Endodermal cell (in vitro differentiated cells): ENCODE results near the gene NOTO. TPM values are rescaled to one million over a fixed set of nuclear protein-coding genes. Genes with fewer than 3 reads are reported as not detected.

Source experiments
- DNase-seq: peaks from one replicate; pipeline ENCODE4 v3.0.0-alpha.2; 2017
- H3K27ac ChIP-seq: 2 replicates; pipeline ENCODE4 v1.5.1; 2013; ENCODE audit warnings: mild to moderate bottlenecking, low read depth, low read length, moderate library complexity
- H3K27me3 ChIP-seq: 2 replicates; pipeline ENCODE4 v1.6.1; 2013; ENCODE audit warnings: mild to moderate bottlenecking, low read length, moderate library complexity; ENCODE audit not compliant: insufficient read depth, control insufficient read depth, poor library complexity, severe bottlenecking
- H3K36me3 ChIP-seq: 2 replicates; pipeline ENCODE4 v1.7.0; 2013; ENCODE audit warnings: mild to moderate bottlenecking, low read length, moderate library complexity; ENCODE audit not compliant: control insufficient read depth, insufficient read depth
- H3K4me1 ChIP-seq: one replicate; pipeline ENCODE4 v1.7.0; 2013; ENCODE audit warnings: low read length; ENCODE audit not compliant: control insufficient read depth, insufficient read depth
- H3K4me3 ChIP-seq: 2 replicates; pipeline ENCODE4 v1.5.1; 2013; ENCODE audit warnings: mild to moderate bottlenecking, low read length, moderate library complexity
- H3K9ac ChIP-seq: 2 replicates; pipeline ENCODE4 v1.6.1; 2013; ENCODE audit warnings: mild to moderate bottlenecking, low read length, moderate library complexity; ENCODE audit not compliant: poor library complexity, severe bottlenecking; ENCODE audit errors: extremely low read depth
- H3K9me3 ChIP-seq: 2 replicates; pipeline ENCODE4 v1.6.1; 2013; ENCODE audit warnings: mild to moderate bottlenecking, low read length, moderate library complexity; ENCODE audit not compliant: control insufficient read depth
- H3K27ac Mint-ChIP-seq: 2 replicates; pipeline ENCODE4 v1.8.0; 2020; ENCODE audit warnings: mixed read lengths
- H3K27me3 Mint-ChIP-seq: 2 replicates; pipeline ENCODE4 v1.8.0; 2021; ENCODE audit warnings: mild to moderate bottlenecking, mixed read lengths; ENCODE audit not compliant: insufficient read depth
- H3K36me3 Mint-ChIP-seq: 2 replicates; pipeline ENCODE4 v1.8.0; 2020; ENCODE audit warnings: low read depth, mixed read lengths
- H3K4me1 Mint-ChIP-seq: 2 replicates; pipeline ENCODE4 v1.8.0; 2020; ENCODE audit warnings: mixed read lengths
- H3K4me3 Mint-ChIP-seq: 2 replicates; pipeline ENCODE4 v1.8.0; 2020; ENCODE audit warnings: mild to moderate bottlenecking, moderate library complexity, mixed read lengths
- H3K9me3 Mint-ChIP-seq: 2 replicates; pipeline ENCODE4 v1.8.0; 2020; ENCODE audit warnings: mild to moderate bottlenecking, mixed read lengths
- CTCF ChIP-seq: fragments of 200-600 bp; sonication (generic); conservative IDR thresholded peaks from 2 replicates; pipeline ENCODE4 v1.5.0; 2021; ENCODE audit warnings: antibody characterized with exemption, mild to moderate bottlenecking
- WGBS, 2 experiments: methylation state at CpG; one replicate each; pipeline versions ENCODE4 v1.1.5 to v1.1.7; 2013; ENCODE audit warnings: missing lambda C conversion rate in 2 of 2, mixed read lengths in 1 of 2; ENCODE audit not compliant: insufficient coverage in 1 of 2, insufficient read length in 1 of 2; 5-methylcytosine and 5-hydroxymethylcytosine counted together
- total RNA-seq, 2 donors: library from RNA; stranded (reverse); fragmentation: NEBNext Ultra II Directional in 1 of 2; extraction: Animal tissue kit (Norgen Biotek cat#: 25700) in 1 of 2; gene quantifications; 2 replicates in 1 of 2; 3 replicates in 1 of 2; pipeline ENCODE4 v1.2.1, GENCODE V29; 2021

The NOTO gene
- total RNA-seq, 2 donors from 2014 or later = not detected

- Histone ChIP-seq H3K9me3 (no peaks in the 10 kb centered on the region), H3K36me3 (peaks cover 24% of the 10 kb centered on the region), H3K27me3 (no peaks in the 10 kb centered on the region), H3K9ac (peak overlapping the region; percentile 95), H3K4me1 (no peaks in the 10 kb centered on the region), H3K27ac (no peak overlapping the region), H3K4me3 (peak overlapping the region; percentile 98)
- no peaks in the 10 kb centered on the region for H3K27me3 Mint-ChIP-seq
- WGBS, 2 experiments = 76 to 82% methylated on average over 11 of the region's 11 CpGs
- H3K4me1 Mint-ChIP-seq = peaks cover 22% of the 10 kb centered on the region
- H3K4me3 Mint-ChIP-seq = peak overlapping the region; percentile 97
- H3K27ac Mint-ChIP-seq = peak overlapping the region; percentile 96
- TF ChIP-seq CTCF = no peak
- H3K36me3 Mint-ChIP-seq = peaks cover 7% of the 10 kb centered on the region
- peak; percentile 9 for DNase-seq
- H3K9me3 Mint-ChIP-seq = no peaks in the 10 kb centered on the region
Measured at GRCh38 chr2:73235315-73236028, 33.1 kb downstream of the NOTO start.

GRCh38 chr2:73237168-73237567, 34.8 kb downstream of the NOTO start:
- Mint-ChIP-seq H3K27ac (peak overlapping the region; percentile 2), H3K27me3 (no peaks in the 10 kb centered on the region), H3K36me3 (peaks cover 19% of the 10 kb centered on the region), H3K4me3 (no peak overlapping the region), H3K9me3 (no peaks in the 10 kb centered on the region), H3K4me1 (peaks cover 22% of the 10 kb centered on the region)
- H3K27me3 ChIP-seq = no peaks in the 10 kb centered on the region
- H3K27ac ChIP-seq = no peak overlapping the region
- peaks cover 35% of the 10 kb centered on the region for H3K36me3 ChIP-seq
- no peak overlapping the region for H3K4me3 ChIP-seq
- H3K4me1 ChIP-seq = no peaks in the 10 kb centered on the region
- TF ChIP-seq CTCF = no peak
- H3K9me3 ChIP-seq = no peaks in the 10 kb centered on the region
- no peak for DNase-seq
- no peak overlapping the region for H3K9ac ChIP-seq
- 88 to 100% methylated on average over 1 of the region's 1 CpG for WGBS, 2 experiments

GRCh38 chr2:73238149-73238548, 35.8 kb downstream of the NOTO start:
- peak overlapping the region; percentile 90 for H3K27ac Mint-ChIP-seq
- H3K4me3 Mint-ChIP-seq = no peak overlapping the region
- no peak overlapping the region for H3K9ac ChIP-seq
- TF ChIP-seq CTCF = no peak
- H3K4me1 ChIP-seq = peaks cover 2% of the 10 kb centered on the region
- 63 to 83% methylated on average over 3 of the region's 3 CpGs for WGBS, 2 experiments
- H3K9me3 Mint-ChIP-seq = no peaks in the 10 kb centered on the region
- H3K4me1 Mint-ChIP-seq = peaks cover 23% of the 10 kb centered on the region
- H3K36me3 ChIP-seq = peaks cover 45% of the 10 kb centered on the region
- H3K27me3 Mint-ChIP-seq = no peaks in the 10 kb centered on the region
- peaks cover 25% of the 10 kb centered on the region for H3K36me3 Mint-ChIP-seq
- H3K9me3 ChIP-seq = no peaks in the 10 kb centered on the region
- DNase-seq = no peak
- no peak overlapping the region for H3K27ac ChIP-seq
- H3K4me3 ChIP-seq = no peak overlapping the region
- no peaks in the 10 kb centered on the region for H3K27me3 ChIP-seq
